Suprapubic skin (tissue), 4 donors: Measurements from ENCODE around the gene OR11G2. TPM values are rescaled to one million over a fixed set of nuclear protein-coding genes. Genes with fewer than 3 reads are reported as not detected.
"Not testable (repeated sequence)": the region's sequence is repeated elsewhere in the genome, so short reads cannot be mapped to it uniquely, and the experiment has no call there.

Experiments used
- DNase-seq, 2 donors: peaks; one replicate each; pipeline ENCODE4 v3.0.0-alpha.2; 2019; ENCODE audit warnings: low spot score in 2 of 2
- H3K27ac ChIP-seq: fragments of 200-600 bp; sonication (generic); one replicate; pipeline ENCODE4 v1.5.1; 2019
- H3K27me3 ChIP-seq: fragments of 200-600 bp; sonication (generic); one replicate; pipeline ENCODE4 v1.5.1; 2019
- H3K36me3 ChIP-seq: fragments of 200-600 bp; sonication (generic); one replicate; pipeline ENCODE4 v1.5.1; 2019
- H3K4me1 ChIP-seq: fragments of 200-600 bp; sonication (generic); one replicate; pipeline ENCODE4 v1.5.1; 2019
- H3K4me3 ChIP-seq: fragments of 200-600 bp; sonication (generic); one replicate; pipeline ENCODE4 v1.5.1; 2019; ENCODE audit warnings: mild to moderate bottlenecking
- H3K9me3 ChIP-seq: fragments of 200-600 bp; sonication (generic); one replicate; pipeline ENCODE4 v1.5.1; 2019
- EP300 ChIP-seq: sonication (generic); formaldehyde crosslinking; IDR thresholded peaks from one replicate; pipeline ENCODE4 v1.6.1; 2017; ENCODE audit warnings: antibody characterized with exemption
- POLR2A ChIP-seq, 2 donors: fragments of 450-650 bp; IDR thresholded peaks; one replicate each; pipeline ENCODE4 v1.6.1; 2017; ENCODE audit warnings: antibody characterized with exemption in 2 of 2, mild to moderate bottlenecking in 2 of 2, moderate library complexity in 2 of 2
- POLR2AphosphoS5 ChIP-seq, 3 donors: sonication (generic); formaldehyde crosslinking; IDR thresholded peaks; one replicate each; pipeline ENCODE4 v1.6.1; 2017; ENCODE audit warnings: antibody characterized with exemption in 3 of 3
- WGBS: methylation state at CpG from one replicate; pipeline ENCODE4 v1.1.5; 2018; 5-methylcytosine and 5-hydroxymethylcytosine counted together
- total RNA-seq, 4 donors: library from RNA; depleted of rRNA; stranded (reverse); fragments of >200 nt; gene quantifications; one replicate each; pipeline ENCODE4 v1.1.0, GENCODE V29; 2016
- TF ChIP-seq, protein P1 (sequence below), 2 donors: fragments of 200-600 bp in 1 of 2; fragments of 450-650 bp in 1 of 2; sonication (generic) in 1 of 2; IDR thresholded peaks; one replicate each; pipeline ENCODE4 v1.5.1; 2016 to 2019; ENCODE audit warnings: antibody characterized with exemption in 2 of 2, mild to moderate bottlenecking in 1 of 2, moderate library complexity in 1 of 2

Gene OR11G2
- total RNA-seq, 4 donors from 2014 or later = not detected

DNA sequence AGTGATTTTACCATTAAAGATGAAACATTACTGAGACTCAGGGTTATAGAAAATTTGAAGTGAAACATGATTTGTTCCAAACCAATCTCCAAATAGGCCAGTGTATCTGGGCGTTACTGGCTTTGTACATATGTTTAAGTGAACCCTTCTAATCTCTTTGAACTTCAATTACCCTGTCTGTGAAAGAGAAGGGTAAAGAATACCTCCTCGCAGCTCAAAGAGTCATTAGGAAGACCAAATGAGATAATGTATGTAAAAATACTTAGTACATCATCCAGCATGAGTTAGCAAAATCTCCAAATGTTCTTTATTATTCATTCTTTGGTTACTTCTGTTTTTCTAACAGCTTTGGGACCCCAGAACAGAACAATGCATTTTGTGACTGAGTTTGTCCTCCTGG is 32.7 kb downstream of the OR11G2 start, which contains the start of gene OR11H6:
Gene OR11H6, plus strand, starts transcription at position 301 of the 400 bp plus-strand sequence. Its CDS starts 0 bp downstream, at position 301.
- Histone ChIP-seq H3K36me3 (no peaks in the 10 kb centered on the region), H3K27me3 (no peaks in the 10 kb centered on the region)
- DNase-seq = no peak

DNA sequence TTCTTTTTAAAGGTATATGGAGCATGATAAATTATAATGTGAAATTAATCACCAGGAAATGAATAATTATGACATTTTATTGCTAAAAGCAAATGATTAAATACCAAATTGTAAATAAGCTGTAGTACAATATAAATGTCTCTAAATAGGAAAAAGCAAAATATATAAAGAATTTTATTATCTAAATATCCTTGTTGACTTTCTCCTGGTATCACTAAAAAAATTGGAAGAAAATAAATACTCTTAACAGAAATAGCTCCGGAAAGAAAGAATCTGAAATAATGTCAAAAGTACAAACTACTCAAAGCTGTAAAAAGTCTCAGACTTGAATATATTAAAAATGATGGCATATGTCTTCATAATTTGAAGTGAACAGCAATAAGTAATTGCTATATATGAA is 38.0 kb downstream of the OR11G2 start, which contains the start of gene OR11H7:
Gene OR11H7, plus strand, starts transcription at position 301 of the 400 bp plus-strand sequence.
- TF ChIP-seq, protein P1, sequence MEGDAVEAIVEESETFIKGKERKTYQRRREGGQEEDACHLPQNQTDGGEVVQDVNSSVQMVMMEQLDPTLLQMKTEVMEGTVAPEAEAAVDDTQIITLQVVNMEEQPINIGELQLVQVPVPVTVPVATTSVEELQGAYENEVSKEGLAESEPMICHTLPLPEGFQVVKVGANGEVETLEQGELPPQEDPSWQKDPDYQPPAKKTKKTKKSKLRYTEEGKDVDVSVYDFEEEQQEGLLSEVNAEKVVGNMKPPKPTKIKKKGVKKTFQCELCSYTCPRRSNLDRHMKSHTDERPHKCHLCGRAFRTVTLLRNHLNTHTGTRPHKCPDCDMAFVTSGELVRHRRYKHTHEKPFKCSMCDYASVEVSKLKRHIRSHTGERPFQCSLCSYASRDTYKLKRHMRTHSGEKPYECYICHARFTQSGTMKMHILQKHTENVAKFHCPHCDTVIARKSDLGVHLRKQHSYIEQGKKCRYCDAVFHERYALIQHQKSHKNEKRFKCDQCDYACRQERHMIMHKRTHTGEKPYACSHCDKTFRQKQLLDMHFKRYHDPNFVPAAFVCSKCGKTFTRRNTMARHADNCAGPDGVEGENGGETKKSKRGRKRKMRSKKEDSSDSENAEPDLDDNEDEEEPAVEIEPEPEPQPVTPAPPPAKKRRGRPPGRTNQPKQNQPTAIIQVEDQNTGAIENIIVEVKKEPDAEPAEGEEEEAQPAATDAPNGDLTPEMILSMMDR (IDR thresholded peaks at IDR 0.05) = no peak
- no peak for TF ChIP-seq EP300
- TF ChIP-seq POLR2A (IDR thresholded peaks at IDR 0.05) = no peak
- TF ChIP-seq POLR2AphosphoS5 (IDR thresholded peaks at IDR 0.05) = no peak
- Histone ChIP-seq H3K9me3 (no peaks in the 10 kb centered on the region), H3K27me3 (no peaks in the 10 kb centered on the region), H3K36me3 (no peaks in the 10 kb centered on the region), H3K4me1 (no peaks in the 10 kb centered on the region), H3K4me3 (no peak within 1 kb of the TSS), H3K27ac (no peak within 1 kb of the TSS)
- DNase-seq = no peak
- 79% methylated on average over 1 of the region's 1 CpG for WGBS

More for the DNA sequence above, 32.7 kb downstream of the OR11G2 start, which contains the start of gene OR11H6:
- TF ChIP-seq, protein P1 (IDR thresholded peaks at IDR 0.05) = no peak
- no peak for TF ChIP-seq POLR2AphosphoS5 (IDR thresholded peaks at IDR 0.05)
- no peak for TF ChIP-seq POLR2A (IDR thresholded peaks at IDR 0.05)
- TF ChIP-seq EP300 = no peak
- Histone ChIP-seq H3K4me1 (no peaks in the 10 kb centered on the region), H3K4me3 (no peak within 1 kb of the TSS), H3K27ac (no peak within 1 kb of the TSS), H3K9me3 (no peaks in the 10 kb centered on the region)
- WGBS = 24% methylated on average over 2 of the region's 2 CpGs

GRCh38 chr14:20235415-20235814 is 44.7 kb downstream of the OR11G2 start:
- not testable (repeated sequence) for H3K9me3 ChIP-seq, H3K27ac ChIP-seq, DNase-seq, H3K4me1 ChIP-seq, H3K27me3 ChIP-seq, H3K36me3 ChIP-seq, H3K4me3 ChIP-seq
- WGBS = no CpG with 5 or more reads among the region's 4 CpGs

DNA sequence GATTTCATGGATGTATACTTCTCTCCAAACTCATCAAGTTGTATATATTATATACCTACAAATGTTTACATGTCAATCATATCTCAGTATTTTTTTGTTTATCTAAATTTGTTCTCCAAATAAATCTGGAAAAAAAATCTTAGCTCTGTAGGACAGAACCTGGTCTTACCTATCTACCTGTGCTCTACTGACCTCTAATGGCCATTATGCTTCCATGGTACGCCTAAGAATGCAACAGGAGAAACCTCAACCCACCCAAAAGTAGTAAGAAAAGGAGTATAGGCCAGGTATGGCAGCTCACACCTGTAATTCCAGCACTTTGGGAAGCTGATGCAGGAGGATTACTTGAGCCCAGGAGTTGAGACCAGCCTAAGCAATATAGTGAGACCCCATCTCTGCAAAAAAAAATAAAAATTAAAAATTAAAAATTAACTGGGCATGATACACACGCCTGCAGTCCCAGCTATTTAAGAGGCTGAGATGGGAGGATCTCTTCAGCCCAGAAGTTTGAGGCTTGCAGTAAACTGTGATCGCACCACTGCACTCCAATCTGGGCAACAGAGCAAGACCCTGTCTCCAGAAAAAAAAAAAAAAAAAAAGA is 57.0 kb downstream of the OR11G2 start:
- Histone ChIP-seq H3K27ac (no peak overlapping the region), H3K9me3 (peaks cover 2% of the 10 kb centered on the region), H3K36me3 (no peaks in the 10 kb centered on the region), H3K4me1 (no peaks in the 10 kb centered on the region), H3K4me3 (no peak overlapping the region), H3K27me3 (no peaks in the 10 kb centered on the region)
- no peak for DNase-seq
- TF ChIP-seq POLR2A (IDR thresholded peaks at IDR 0.05) (no peak), POLR2AphosphoS5 (IDR thresholded peaks at IDR 0.05) (no peak), EP300 (no peak)
- TF ChIP-seq, protein P1 (IDR thresholded peaks at IDR 0.05) = no peak
- 66% methylated on average over 3 of the region's 3 CpGs for WGBS

Other genes starting within 250 kb of the OR11G2 start
- gene OR4K15, start 215.3 kb upstream of the OR11G2 start, total RNA-seq = not detected
- not detected for gene OR4Q2, start 188.7 kb upstream of the OR11G2 start, total RNA-seq
- gene OR4K14, start 171.6 kb upstream of the OR11G2 start, total RNA-seq = not detected
- not detected for gene OR4K13, start 154.9 kb upstream of the OR11G2 start, total RNA-seq
- not detected for gene OR4L1, start 130.9 kb upstream of the OR11G2 start, total RNA-seq
- gene OR4K17, start 80.2 kb upstream of the OR11G2 start, total RNA-seq = not detected
- not detected for gene OR4N5, start 52.1 kb upstream of the OR11G2 start, total RNA-seq
- gene OR11H6, start 32.8 kb downstream of the OR11G2 start, total RNA-seq = not detected
- gene OR11H7, start 38.1 kb downstream of the OR11G2 start, total RNA-seq = not detected
- gene OR11H4, start 48.4 kb downstream of the OR11G2 start, total RNA-seq = not detected
- 10 to 100 TPM; 13.3 to 23.3 (median 14.6) TPM for gene TTC5, start 115.1 kb downstream of the OR11G2 start, total RNA-seq
- 10 to 100 TPM; 42.5 to 50.3 (median 47.6) TPM for gene CCNB1IP1, start 142.4 kb downstream of the OR11G2 start, total RNA-seq
- 10 to 100 TPM; 12.2 to 34.0 (median 14.9) TPM for gene PARP2, start 152.7 kb downstream of the OR11G2 start, total RNA-seq
- 10 to 100 TPM; 16.3 to 34.0 (median 25.1) TPM for gene TEP1, start 222.6 kb downstream of the OR11G2 start, total RNA-seq
- under 1 TPM in 1 of 4 donors, not detected in 3; 0.08 TPM for gene KLHL33, start 245.3 kb downstream of the OR11G2 start, total RNA-seq